HepG2 (cell line): ENCODE data around the gene ETF1.

Experiments used
- EED ChIP-seq: sonication (generic); formaldehyde crosslinking; IDR thresholded peaks from 2 replicates; pipeline ENCODE4 v1.5.0; 2020; ENCODE audit warnings: mild to moderate bottlenecking, missing genetic modification reagents
- EP300 ChIP-seq, 3 experiments: sonication (generic) in 1 of 3; formaldehyde crosslinking in 1 of 3; IDR thresholded peaks; 2 replicates each; pipeline versions ENCODE4 v1.5.1 to v1.6.1; 2011 to 2020; ENCODE audit warnings: low read depth in 2 of 3, low read length in 2 of 3, borderline replicate concordance in 1 of 3, improper control_type of control experiment in 1 of 3, mild to moderate bottlenecking in 1 of 3, missing genetic modification reagents in 1 of 3, moderate library complexity in 1 of 3
- FOXA1 ChIP-seq, 2 experiments: fragments of 450-650 bp in 1 of 2; sonication (generic) in 1 of 2; formaldehyde crosslinking in 1 of 2; IDR thresholded peaks; 2 replicates each; pipeline versions ENCODE4 v1.4.0 to v1.6.1; 2016 to 2020; ENCODE audit warnings: missing genetic modification reagents in 1 of 2
- GABPA ChIP-seq, 2 experiments: IDR thresholded peaks; 2 replicates each; pipeline ENCODE4 v1.6.1; 2011 to 2016; ENCODE audit warnings: low read depth in 2 of 2, low read length in 1 of 2, missing biosample characterization in 1 of 2, missing genetic modification characterization in 1 of 2
- HIVEP1 ChIP-seq: sonication (generic); formaldehyde crosslinking; IDR thresholded peaks from 2 replicates; pipeline ENCODE4 v1.4.0; 2020; ENCODE audit warnings: mild to moderate bottlenecking, missing genetic modification reagents
- ZKSCAN8 ChIP-seq: IDR thresholded peaks from 2 replicates; pipeline ENCODE4 v1.6.1; 2016; ENCODE audit warnings: borderline replicate concordance, missing genetic modification reagents, missing compliant biosample characterization
- ZNF652 ChIP-seq: IDR thresholded peaks from 2 replicates; pipeline ENCODE4 v1.6.1; 2016; ENCODE audit warnings: low read depth, borderline replicate concordance
- ZNF660 ChIP-seq: sonication (generic); formaldehyde crosslinking; IDR thresholded peaks from 2 replicates; pipeline ENCODE4 v1.5.1; 2020; ENCODE audit warnings: mild to moderate bottlenecking, low read depth, missing genetic modification reagents, borderline replicate concordance
- TF ChIP-seq, protein P1 (sequence below): sonication (generic); formaldehyde crosslinking; IDR thresholded peaks from 2 replicates; pipeline ENCODE4 v1.5.0; 2020; ENCODE audit warnings: mild to moderate bottlenecking, missing genetic modification reagents, moderate library complexity
- TF ChIP-seq, protein P2 (sequence below): sonication (generic); formaldehyde crosslinking; IDR thresholded peaks from 2 replicates; pipeline ENCODE4 v1.5.0; 2020; ENCODE audit warnings: mild to moderate bottlenecking, missing genetic modification reagents, borderline replicate concordance
- TF ChIP-seq, protein P3 (sequence below): sonication (generic); formaldehyde crosslinking; IDR thresholded peaks from 2 replicates; pipeline ENCODE4 v1.5.0; 2020; ENCODE audit warnings: missing genetic modification reagents
- TF ChIP-seq, protein P4 (sequence below): sonication (generic); formaldehyde crosslinking; IDR thresholded peaks from 2 replicates; pipeline ENCODE4 v1.4.0; 2020; ENCODE audit warnings: mild to moderate bottlenecking, missing genetic modification reagents

DNA sequence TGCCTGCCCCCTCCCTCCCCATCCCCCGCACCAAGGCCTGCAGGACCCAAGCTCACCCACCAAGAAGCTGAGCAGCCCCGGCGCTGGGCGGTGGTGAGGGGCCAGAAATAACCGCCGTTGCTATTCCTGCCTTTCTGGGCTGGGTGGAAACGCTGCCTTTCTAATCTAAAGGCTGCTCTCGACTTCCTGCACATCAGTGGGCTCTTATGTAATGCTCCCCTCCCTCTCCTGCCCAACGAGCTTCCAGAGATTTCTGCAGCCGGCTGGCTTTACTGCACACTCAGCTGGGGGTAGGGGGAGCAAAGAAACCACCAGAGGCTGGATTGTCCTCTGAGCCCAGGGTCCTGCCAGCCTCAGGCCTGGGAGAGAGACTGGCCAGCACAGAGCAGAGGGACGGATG, 84.7 kb downstream of the ETF1 start:
- TF ChIP-seq HIVEP1 (CRISPR knock-in tag): no peak
- no peak for TF ChIP-seq GABPA (IDR thresholded peaks at IDR 0.05; ENCODE audit: low read depth, low read length)
- TF ChIP-seq GABPA (CRISPR knock-in tag; IDR thresholded peaks at IDR 0.05; ENCODE audit: low read depth): no peak
- TF ChIP-seq, protein P1, sequence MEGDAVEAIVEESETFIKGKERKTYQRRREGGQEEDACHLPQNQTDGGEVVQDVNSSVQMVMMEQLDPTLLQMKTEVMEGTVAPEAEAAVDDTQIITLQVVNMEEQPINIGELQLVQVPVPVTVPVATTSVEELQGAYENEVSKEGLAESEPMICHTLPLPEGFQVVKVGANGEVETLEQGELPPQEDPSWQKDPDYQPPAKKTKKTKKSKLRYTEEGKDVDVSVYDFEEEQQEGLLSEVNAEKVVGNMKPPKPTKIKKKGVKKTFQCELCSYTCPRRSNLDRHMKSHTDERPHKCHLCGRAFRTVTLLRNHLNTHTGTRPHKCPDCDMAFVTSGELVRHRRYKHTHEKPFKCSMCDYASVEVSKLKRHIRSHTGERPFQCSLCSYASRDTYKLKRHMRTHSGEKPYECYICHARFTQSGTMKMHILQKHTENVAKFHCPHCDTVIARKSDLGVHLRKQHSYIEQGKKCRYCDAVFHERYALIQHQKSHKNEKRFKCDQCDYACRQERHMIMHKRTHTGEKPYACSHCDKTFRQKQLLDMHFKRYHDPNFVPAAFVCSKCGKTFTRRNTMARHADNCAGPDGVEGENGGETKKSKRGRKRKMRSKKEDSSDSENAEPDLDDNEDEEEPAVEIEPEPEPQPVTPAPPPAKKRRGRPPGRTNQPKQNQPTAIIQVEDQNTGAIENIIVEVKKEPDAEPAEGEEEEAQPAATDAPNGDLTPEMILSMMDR: no peak
- no peak for TF ChIP-seq EED (CRISPR knock-in tag)
- TF ChIP-seq, protein P2, sequence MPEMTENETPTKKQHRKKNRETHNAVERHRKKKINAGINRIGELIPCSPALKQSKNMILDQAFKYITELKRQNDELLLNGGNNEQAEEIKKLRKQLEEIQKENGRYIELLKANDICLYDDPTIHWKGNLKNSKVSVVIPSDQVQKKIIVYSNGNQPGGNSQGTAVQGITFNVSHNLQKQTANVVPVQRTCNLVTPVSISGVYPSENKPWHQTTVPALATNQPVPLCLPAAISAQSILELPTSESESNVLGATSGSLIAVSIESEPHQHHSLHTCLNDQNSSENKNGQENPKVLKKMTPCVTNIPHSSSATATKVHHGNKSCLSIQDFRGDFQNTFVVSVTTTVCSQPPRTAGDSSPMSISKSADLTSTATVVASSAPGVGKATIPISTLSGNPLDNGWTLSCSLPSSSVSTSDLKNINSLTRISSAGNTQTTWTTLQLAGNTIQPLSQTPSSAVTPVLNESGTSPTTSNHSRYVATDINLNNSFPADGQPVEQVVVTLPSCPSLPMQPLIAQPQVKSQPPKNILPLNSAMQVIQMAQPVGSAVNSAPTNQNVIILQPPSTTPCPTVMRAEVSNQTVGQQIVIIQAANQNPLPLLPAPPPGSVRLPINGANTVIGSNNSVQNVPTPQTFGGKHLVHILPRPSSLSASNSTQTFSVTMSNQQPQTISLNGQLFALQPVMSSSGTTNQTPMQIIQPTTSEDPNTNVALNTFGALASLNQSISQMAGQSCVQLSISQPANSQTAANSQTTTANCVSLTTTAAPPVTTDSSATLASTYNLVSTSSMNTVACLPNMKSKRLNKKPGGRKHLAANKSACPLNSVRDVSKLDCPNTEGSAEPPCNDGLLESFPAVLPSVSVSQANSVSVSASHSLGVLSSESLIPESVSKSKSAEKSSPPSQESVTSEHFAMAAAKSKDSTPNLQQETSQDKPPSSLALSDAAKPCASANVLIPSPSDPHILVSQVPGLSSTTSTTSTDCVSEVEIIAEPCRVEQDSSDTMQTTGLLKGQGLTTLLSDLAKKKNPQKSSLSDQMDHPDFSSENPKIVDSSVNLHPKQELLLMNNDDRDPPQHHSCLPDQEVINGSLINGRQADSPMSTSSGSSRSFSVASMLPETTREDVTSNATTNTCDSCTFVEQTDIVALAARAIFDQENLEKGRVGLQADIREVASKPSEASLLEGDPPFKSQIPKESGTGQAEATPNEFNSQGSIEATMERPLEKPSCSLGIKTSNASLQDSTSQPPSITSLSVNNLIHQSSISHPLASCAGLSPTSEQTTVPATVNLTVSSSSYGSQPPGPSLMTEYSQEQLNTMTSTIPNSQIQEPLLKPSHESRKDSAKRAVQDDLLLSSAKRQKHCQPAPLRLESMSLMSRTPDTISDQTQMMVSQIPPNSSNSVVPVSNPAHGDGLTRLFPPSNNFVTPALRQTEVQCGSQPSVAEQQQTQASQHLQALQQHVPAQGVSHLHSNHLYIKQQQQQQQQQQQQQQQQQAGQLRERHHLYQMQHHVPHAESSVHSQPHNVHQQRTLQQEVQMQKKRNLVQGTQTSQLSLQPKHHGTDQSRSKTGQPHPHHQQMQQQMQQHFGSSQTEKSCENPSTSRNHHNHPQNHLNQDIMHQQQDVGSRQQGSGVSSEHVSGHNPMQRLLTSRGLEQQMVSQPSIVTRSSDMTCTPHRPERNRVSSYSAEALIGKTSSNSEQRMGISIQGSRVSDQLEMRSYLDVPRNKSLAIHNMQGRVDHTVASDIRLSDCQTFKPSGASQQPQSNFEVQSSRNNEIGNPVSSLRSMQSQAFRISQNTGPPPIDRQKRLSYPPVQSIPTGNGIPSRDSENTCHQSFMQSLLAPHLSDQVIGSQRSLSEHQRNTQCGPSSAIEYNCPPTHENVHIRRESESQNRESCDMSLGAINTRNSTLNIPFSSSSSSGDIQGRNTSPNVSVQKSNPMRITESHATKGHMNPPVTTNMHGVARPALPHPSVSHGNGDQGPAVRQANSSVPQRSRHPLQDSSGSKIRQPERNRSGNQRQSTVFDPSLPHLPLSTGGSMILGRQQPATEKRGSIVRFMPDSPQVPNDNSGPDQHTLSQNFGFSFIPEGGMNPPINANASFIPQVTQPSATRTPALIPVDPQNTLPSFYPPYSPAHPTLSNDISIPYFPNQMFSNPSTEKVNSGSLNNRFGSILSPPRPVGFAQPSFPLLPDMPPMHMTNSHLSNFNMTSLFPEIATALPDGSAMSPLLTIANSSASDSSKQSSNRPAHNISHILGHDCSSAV (CRISPR knock-in tag): no peak
- TF ChIP-seq, protein P3, sequence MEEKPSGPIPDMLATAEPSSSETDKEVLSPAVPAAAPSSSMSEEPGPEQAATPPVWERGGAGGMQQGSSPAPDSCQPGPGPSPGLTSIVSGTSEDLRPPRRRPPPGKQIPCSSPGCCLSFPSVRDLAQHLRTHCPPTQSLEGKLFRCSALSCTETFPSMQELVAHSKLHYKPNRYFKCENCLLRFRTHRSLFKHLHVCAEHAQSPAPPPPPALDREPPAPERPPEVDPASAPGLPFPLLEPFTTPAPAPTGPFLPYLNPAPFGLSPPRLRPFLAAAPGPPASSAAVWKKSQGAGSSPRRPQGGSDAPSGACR (CRISPR knock-in tag): no peak
- TF ChIP-seq FOXA1 (IDR thresholded peaks at IDR 0.05): no peak
- TF ChIP-seq FOXA1 (CRISPR knock-in tag; IDR thresholded peaks at IDR 0.05): no peak
- TF ChIP-seq, protein P4, sequence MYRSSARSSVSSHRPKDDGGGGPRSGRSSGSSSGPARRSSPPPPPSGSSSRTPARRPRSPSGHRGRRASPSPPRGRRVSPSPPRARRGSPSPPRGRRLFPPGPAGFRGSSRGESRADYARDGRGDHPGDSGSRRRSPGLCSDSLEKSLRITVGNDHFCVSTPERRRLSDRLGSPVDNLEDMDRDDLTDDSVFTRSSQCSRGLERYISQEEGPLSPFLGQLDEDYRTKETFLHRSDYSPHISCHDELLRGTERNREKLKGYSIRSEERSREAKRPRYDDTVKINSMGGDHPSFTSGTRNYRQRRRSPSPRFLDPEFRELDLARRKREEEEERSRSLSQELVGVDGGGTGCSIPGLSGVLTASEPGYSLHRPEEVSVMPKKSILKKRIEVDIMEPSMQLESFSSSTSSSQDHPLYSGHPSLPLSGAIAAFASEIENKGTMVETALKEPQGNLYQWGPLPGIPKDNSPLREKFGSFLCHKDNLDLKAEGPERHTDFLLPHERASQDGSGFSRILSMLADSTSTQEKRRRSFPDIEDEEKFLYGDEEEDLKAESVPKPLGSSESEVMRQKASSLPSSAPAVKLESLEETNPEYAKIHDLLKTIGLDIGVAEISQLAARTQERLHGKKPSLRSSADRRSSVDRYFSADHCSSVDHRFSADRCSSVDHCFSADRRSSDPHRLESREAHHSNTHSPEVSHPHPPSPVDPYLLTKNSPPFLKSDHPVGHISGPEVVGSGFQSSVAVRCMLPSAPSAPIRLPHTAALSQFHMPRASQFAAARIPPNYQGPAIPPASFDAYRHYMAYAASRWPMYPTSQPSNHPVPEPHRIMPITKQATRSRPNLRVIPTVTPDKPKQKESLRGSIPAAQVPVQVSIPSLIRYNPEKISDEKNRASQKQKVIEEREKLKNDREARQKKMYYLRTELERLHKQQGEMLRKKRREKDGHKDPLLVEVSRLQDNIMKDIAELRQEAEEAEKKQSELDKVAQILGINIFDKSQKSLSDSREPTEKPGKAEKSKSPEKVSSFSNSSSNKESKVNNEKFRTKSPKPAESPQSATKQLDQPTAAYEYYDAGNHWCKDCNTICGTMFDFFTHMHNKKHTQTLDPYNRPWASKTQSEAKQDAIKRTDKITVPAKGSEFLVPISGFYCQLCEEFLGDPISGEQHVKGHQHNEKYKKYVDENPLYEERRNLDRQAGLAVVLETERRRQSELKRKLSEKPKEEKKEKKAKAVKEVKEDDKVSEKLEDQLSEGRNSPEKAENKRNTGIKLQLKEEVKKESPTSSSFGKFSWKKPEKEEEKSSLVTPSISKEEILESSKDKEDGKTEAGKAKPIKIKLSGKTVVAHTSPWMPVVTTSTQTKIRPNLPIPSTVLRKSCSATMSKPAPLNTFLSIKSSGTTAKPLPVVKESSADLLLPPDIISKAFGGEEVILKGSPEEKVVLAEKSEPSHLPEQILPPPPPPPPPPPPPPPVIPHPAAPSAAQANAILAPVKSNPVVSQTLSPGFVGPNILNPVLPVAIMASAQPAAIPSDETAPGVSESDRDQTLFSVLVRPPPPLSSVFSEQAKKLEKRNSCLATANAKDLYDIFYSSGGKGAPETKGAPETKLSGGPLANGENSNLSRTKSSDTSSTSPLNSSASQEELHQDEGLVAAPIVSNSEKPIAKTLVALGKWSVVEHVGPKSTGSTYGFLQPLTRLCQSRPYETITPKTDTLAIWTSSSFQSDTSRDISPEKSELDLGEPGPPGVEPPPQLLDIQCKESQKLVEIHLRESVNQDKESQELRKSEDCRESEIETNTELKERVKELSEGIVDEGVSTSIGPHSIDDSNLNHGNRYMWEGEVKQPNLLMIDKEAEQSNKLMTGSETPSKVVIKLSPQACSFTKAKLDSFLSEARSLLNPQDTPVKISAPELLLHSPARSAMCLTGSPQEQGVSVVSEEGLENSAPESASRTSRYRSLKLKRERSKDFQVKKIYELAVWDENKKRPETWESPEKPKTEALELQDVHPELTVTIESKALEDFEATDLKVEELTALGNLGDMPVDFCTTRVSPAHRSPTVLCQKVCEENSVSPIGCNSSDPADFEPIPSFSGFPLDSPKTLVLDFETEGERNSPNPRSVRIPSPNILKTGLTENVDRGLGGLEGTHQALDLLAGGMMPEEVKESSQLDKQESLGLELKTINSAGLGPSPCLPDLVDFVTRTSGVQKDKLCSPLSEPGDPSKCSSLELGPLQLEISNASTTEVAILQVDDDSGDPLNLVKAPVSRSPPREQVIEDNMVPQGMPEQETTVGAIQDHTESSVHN (CRISPR knock-in tag): no peak
- no peak for TF ChIP-seq ZKSCAN8
- no peak for TF ChIP-seq ZNF660 (CRISPR knock-in tag)
- no peak for TF ChIP-seq ZNF652 (CRISPR knock-in tag)
- TF ChIP-seq EP300 (IDR thresholded peaks at IDR 0.05; ENCODE audit: low read depth in 2 of 2, low read length in 2 of 2): no peak
- no peak for TF ChIP-seq EP300 (CRISPR knock-in tag; IDR thresholded peaks at IDR 0.05; ENCODE audit: borderline replicate concordance)
